H1 (cell line): ENCODE measurements around the gene MESD. TPM values are rescaled to one million over a fixed set of nuclear protein-coding genes. Genes with fewer than 3 reads are reported as not detected.

Experiments used
- BCL11A ChIP-seq, 2 experiments: IDR thresholded peaks; one replicate each; pipeline ENCODE4 v1.6.1; 2011; ENCODE audit warnings: low read depth in 2 of 2, low read length in 2 of 2, mild to moderate bottlenecking in 2 of 2
- CEBPB ChIP-seq: IDR thresholded peaks from 2 replicates; pipeline ENCODE4 v1.6.1; 2012; ENCODE audit warnings: low read depth, low read length
- CHD2 ChIP-seq: IDR thresholded peaks from 2 replicates; pipeline ENCODE4 v1.6.1; 2012; ENCODE audit warnings: low read length, improper control_type of control experiment
- CHD7 ChIP-seq: fragments of 300-600 bp; sonication (generic); IDR thresholded peaks from 2 replicates; pipeline ENCODE4 v1.7.1; 2012; ENCODE audit warnings: low read length, moderate library complexity, mild to moderate bottlenecking, inconsistent platforms; ENCODE audit not compliant: insufficient replicate concordance
- HDAC2 ChIP-seq, 2 experiments: fragments of 300-600 bp in 1 of 2; sonication (generic) in 1 of 2; IDR thresholded peaks; 2 replicates each; pipeline ENCODE4 v1.6.1; 2011 to 2012; ENCODE audit warnings: low read depth in 2 of 2, low read length in 2 of 2, mild to moderate bottlenecking in 2 of 2, moderate library complexity in 2 of 2, borderline replicate concordance in 1 of 2, inconsistent platforms in 1 of 2
- KDM1A ChIP-seq: fragments of 200-600, 300-600 bp; sonication (generic); IDR thresholded peaks from 2 replicates; pipeline ENCODE4 v1.7.1; 2016; ENCODE audit warnings: mild to moderate bottlenecking, low read length, borderline replicate concordance
- POLR2AphosphoS5 ChIP-seq: IDR thresholded peaks from 2 replicates; pipeline ENCODE4 v1.6.1; 2011; ENCODE audit warnings: low read depth, low read length
- SP2 ChIP-seq: IDR thresholded peaks from 2 replicates; pipeline ENCODE4 v1.6.1; 2012; ENCODE audit warnings: mild to moderate bottlenecking, low read length, inconsistent platforms
- polyA plus RNA-seq, 7 experiments: library from polyadenylated mRNA; depleted of rRNA in 3 of 7; stranded (reverse) in 5 of 7; unstranded in 2 of 7; fragments of >200 nt in 5 of 7; fragments of 200-250 nt in 2 of 7; gene quantifications; 1 replicate in 5 of 7; 2 replicates in 1 of 7; 4 replicates in 1 of 7; pipeline versions ENCODE4 v1.2.1 to v1.2.3, GENCODE V29; 2011 to 2013; ENCODE audit warnings: missing spikeins in 2 of 7, mixed read lengths in 2 of 7
- total RNA-seq: library from RNA; stranded (reverse); fragmentation: NEBNext Ultra II Directional; extraction: Animal tissue kit (Norgen Biotek cat#: 25700); gene quantifications from 2 replicates; pipeline ENCODE4 v1.2.1, GENCODE V29; 2021

The MESD gene
- total and polyA plus RNA-seq, 2 of the 8 experiments (the other 6 are each of a cell fraction or from before 2014, with no cell fraction given): 11.0 to 28.3 TPM

- TF ChIP-seq CHD7 (no peak), BCL11A (IDR thresholded peaks at IDR 0.05; ENCODE audit: low read depth in 2 of 2, low read length in 2 of 2) (no peak), HDAC2 (IDR thresholded peaks at IDR 0.05; ENCODE audit: borderline replicate concordance in 1 of 2, low read depth in 2 of 2, low read length in 2 of 2) (no peak), KDM1A (no peak), POLR2AphosphoS5 (no peak), CHD2 (no peak), SP2 (no peak), CEBPB (no peak)
Measured at GRCh38 chr15:80950291-80951078, 39.1 kb downstream of the MESD start (continued).
